IPS-18a (cell line): ENCODE measurements around the gene HEXA.

Experiments
- H3K27ac ChIP-seq: one replicate; pipeline ENCODE4 v1.5.1; 2013; ENCODE audit warnings: low read length
- H3K27me3 ChIP-seq: one replicate; pipeline ENCODE4 v1.6.1; 2013; ENCODE audit warnings: mild to moderate bottlenecking, low read length; ENCODE audit not compliant: control insufficient read depth, insufficient read depth
- H3K36me3 ChIP-seq: one replicate; pipeline ENCODE4 v1.6.1; 2013; ENCODE audit warnings: low read depth, low read length; ENCODE audit not compliant: control insufficient read depth
- H3K4me1 ChIP-seq: one replicate; pipeline ENCODE4 v1.6.1; 2013; ENCODE audit warnings: low read depth, low read length; ENCODE audit not compliant: control insufficient read depth
- H3K4me3 ChIP-seq: one replicate; pipeline ENCODE4 v1.5.1; 2013; ENCODE audit warnings: low read length
- H3K9ac ChIP-seq: one replicate; pipeline ENCODE4 v1.6.1; 2013; ENCODE audit warnings: mild to moderate bottlenecking, low read length, moderate library complexity
- H3K9me3 ChIP-seq: one replicate; pipeline ENCODE4 v1.6.1; 2013; ENCODE audit warnings: low read depth, low read length; ENCODE audit not compliant: control insufficient read depth

The HEXA gene

DNA sequence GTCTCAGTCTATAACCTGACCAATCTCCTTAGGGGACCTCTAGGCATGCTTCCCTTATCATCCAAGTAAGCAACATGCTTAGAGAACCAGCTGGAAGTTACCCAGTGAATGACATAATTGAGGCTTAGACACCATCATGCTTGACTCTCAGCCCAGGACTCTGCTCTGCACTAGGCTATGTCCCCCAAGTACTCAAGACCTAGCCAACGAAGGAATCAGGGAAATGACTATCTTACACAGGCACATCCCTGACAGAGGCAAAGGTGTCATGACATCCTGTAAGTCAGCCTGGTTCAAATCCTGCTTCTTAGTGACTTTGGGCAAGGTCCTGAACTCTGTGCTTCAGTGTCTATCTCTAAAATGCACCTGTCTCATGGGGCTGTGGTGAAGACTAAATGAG lies 31.2 kb downstream of the HEXA start:
- no peak overlapping the region for H3K27ac ChIP-seq
- peaks cover 29% of the 10 kb centered on the region for H3K36me3 ChIP-seq
- no peaks in the 10 kb centered on the region for H3K27me3 ChIP-seq
- no peak overlapping the region for H3K9ac ChIP-seq
- peaks cover 3% of the 10 kb centered on the region for H3K4me1 ChIP-seq
- no peak overlapping the region for H3K4me3 ChIP-seq
- H3K9me3 ChIP-seq = no peaks in the 10 kb centered on the region

DNA sequence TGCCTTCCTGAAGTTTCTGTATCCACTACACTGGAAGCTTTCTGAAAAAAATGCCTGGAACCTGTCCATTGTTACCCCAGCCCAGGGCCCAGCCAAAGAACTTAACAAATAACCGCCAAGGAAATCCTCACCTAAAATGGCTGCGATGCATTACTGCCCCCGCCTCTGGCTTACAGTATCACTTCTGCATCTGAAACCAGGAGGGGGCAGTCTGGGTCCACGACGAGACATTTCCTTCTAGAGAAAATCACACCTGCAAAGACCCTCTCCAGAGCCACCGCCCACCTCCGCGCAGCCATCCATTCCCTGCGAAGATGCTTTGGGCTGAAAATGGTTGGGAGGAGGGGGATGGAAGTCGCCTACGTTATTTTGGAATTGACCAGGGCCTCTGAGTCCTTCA lies 33.4 kb downstream of the HEXA start:
- H3K9me3 ChIP-seq = no peaks in the 10 kb centered on the region
- H3K27ac ChIP-seq = no peak overlapping the region
- no peak overlapping the region for H3K9ac ChIP-seq
- H3K4me3 ChIP-seq = no peak overlapping the region
- peaks cover 20% of the 10 kb centered on the region for H3K36me3 ChIP-seq
- H3K4me1 ChIP-seq = peaks cover 3% of the 10 kb centered on the region
- H3K27me3 ChIP-seq = no peaks in the 10 kb centered on the region

GRCh38 chr15:72341361-72341760 lies 34.5 kb downstream of the HEXA start:
- Histone ChIP-seq H3K27ac (no peak overlapping the region), H3K4me1 (peaks cover 3% of the 10 kb centered on the region), H3K9ac (no peak overlapping the region), H3K36me3 (peaks cover 12% of the 10 kb centered on the region), H3K9me3 (no peaks in the 10 kb centered on the region), H3K27me3 (no peaks in the 10 kb centered on the region), H3K4me3 (no peak overlapping the region)

- H3K27me3 ChIP-seq = no peaks in the 10 kb centered on the region
- H3K4me3 ChIP-seq = no peak overlapping the region
- peaks cover 2% of the 10 kb centered on the region for H3K36me3 ChIP-seq
- H3K9ac ChIP-seq = no peak overlapping the region
- H3K9me3 ChIP-seq = no peaks in the 10 kb centered on the region
- H3K4me1 ChIP-seq = peaks cover 3% of the 10 kb centered on the region
- H3K27ac ChIP-seq = no peak overlapping the region
Observed at GRCh38 chr15:72340366-72340765, 35.4 kb downstream of the HEXA start.

GRCh38 chr15:72339777-72340177 lies 36.0 kb downstream of the HEXA start:
- Histone ChIP-seq H3K9me3 (no peaks in the 10 kb centered on the region), H3K27me3 (no peaks in the 10 kb centered on the region), H3K4me3 (no peak overlapping the region), H3K27ac (no peak overlapping the region), H3K4me1 (peaks cover 3% of the 10 kb centered on the region), H3K36me3 (no peaks in the 10 kb centered on the region), H3K9ac (no peak overlapping the region)

- no peak overlapping the region for H3K9ac ChIP-seq
- no peaks in the 10 kb centered on the region for H3K9me3 ChIP-seq
- no peaks in the 10 kb centered on the region for H3K36me3 ChIP-seq
- H3K4me1 ChIP-seq = peaks cover 3% of the 10 kb centered on the region
- H3K4me3 ChIP-seq = no peak overlapping the region
- H3K27ac ChIP-seq = no peak overlapping the region
- H3K27me3 ChIP-seq = no peaks in the 10 kb centered on the region
Observed at GRCh38 chr15:72338617-72339321, 37.0 kb downstream of the HEXA start.

- H3K9me3 ChIP-seq = no peaks in the 10 kb centered on the region
- no peaks in the 10 kb centered on the region for H3K27me3 ChIP-seq
- H3K36me3 ChIP-seq = no peaks in the 10 kb centered on the region
- no peak overlapping the region for H3K4me3 ChIP-seq
- H3K9ac ChIP-seq = no peak overlapping the region
- no peak overlapping the region for H3K27ac ChIP-seq
- H3K4me1 ChIP-seq = peaks cover 3% of the 10 kb centered on the region
Observed at GRCh38 chr15:72338148-72338547, 37.7 kb downstream of the HEXA start.

- H3K27me3 ChIP-seq = no peaks in the 10 kb centered on the region
- no peaks in the 10 kb centered on the region for H3K9me3 ChIP-seq
- H3K9ac ChIP-seq = no peak overlapping the region
- H3K36me3 ChIP-seq = no peaks in the 10 kb centered on the region
- no peaks in the 10 kb centered on the region for H3K4me1 ChIP-seq
- no peak overlapping the region for H3K4me3 ChIP-seq
- no peak overlapping the region for H3K27ac ChIP-seq
Observed at GRCh38 chr15:72334842-72335241, 41.0 kb downstream of the HEXA start.

GRCh38 chr15:72331021-72331420 lies 44.8 kb downstream of the HEXA start:
- no peak overlapping the region for H3K4me3 ChIP-seq
- H3K4me1 ChIP-seq = no peaks in the 10 kb centered on the region
- H3K36me3 ChIP-seq = no peaks in the 10 kb centered on the region
- no peaks in the 10 kb centered on the region for H3K27me3 ChIP-seq
- H3K9me3 ChIP-seq = no peaks in the 10 kb centered on the region
- H3K27ac ChIP-seq = no peak overlapping the region
- H3K9ac ChIP-seq = no peak overlapping the region

DNA sequence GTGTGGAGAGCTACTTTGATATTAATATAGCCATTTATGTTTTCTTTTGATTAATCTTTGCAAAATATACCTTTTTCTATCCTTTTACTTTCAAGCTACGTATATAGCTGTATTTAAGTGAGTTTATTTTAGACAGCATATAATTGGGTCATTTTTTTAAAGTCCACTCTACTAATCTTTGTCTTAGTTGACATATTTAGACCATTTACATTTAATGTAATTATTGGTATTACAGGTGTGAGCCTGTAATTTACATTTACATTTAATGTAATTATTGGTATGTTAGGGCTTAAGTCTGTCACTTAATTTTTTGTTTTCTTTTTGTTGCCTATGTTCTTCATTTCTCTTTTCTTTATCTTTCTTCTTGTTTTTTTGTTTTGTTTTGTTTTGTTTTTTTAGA lies 52.1 kb downstream of the HEXA start:
- H3K4me1 ChIP-seq = peaks cover 5% of the 10 kb centered on the region

GRCh38 chr15:72319985-72320671 lies 55.7 kb downstream of the HEXA start, which contains the start of gene CELF6:
CELF6 (minus strand) TSS chr15:72320157; CDS start chr15:72319874, 283 bp downstream.
- peak within 1 kb of the TSS; percentile 50 for H3K9ac ChIP-seq
- H3K27ac ChIP-seq = no peak within 1 kb of the TSS
- peaks cover 5% of the 10 kb centered on the region for H3K4me1 ChIP-seq
- peak within 1 kb of the TSS; percentile 78 for H3K4me3 ChIP-seq
- no peaks in the 10 kb centered on the region for H3K36me3 ChIP-seq
- H3K9me3 ChIP-seq = no peaks in the 10 kb centered on the region
- peaks cover 46% of the 10 kb centered on the region for H3K27me3 ChIP-seq

More for the DNA sequence above, 52.1 kb downstream of the HEXA start:
- Histone ChIP-seq H3K9me3 (no peaks in the 10 kb centered on the region), H3K27me3 (peaks cover 14% of the 10 kb centered on the region), H3K4me3 (no peak overlapping the region), H3K36me3 (no peaks in the 10 kb centered on the region), H3K9ac (no peak overlapping the region), H3K27ac (no peak overlapping the region)
